HG03025 (cell line): Measurements from ENCODE around the gene SHC4.
"Not testable (repeated sequence)": the region's sequence is repeated elsewhere in the genome, so short reads cannot be mapped to it uniquely, and the experiment has no call there.

ENCODE experiments used
- ATAC-seq: cut with Tn5 transposase; IDR thresholded peaks from one replicate; pipeline ENCODE4 v1.9.1; 2021; ENCODE audit warnings: mild to moderate bottlenecking, moderate library complexity; ENCODE audit not compliant: unreplicated experiment, low FRiP score

The SHC4 gene

GRCh38 chr15:48963524-48964113 lies at the start of gene SHC4:
Gene SHC4, minus strand, starts transcription at chr15:48963919. Its CDS starts 904 bp downstream, at chr15:48963015.
- no peak for ATAC-seq

- ATAC-seq = no peak
These were observed 35.6 kb upstream of the SHC4 start for GRCh38 chr15:48999314-48999713.

- no peak for ATAC-seq
These were observed 32.6 kb upstream of the SHC4 start for GRCh38 chr15:48996276-48996675.

GRCh38 chr15:48993380-48993779 lies 29.7 kb upstream of the SHC4 start:
- no peak for ATAC-seq

- peak; percentile 74 for ATAC-seq
These were observed 28.8 kb upstream of the SHC4 start for GRCh38 chr15:48992545-48992944.

- no peak for ATAC-seq
These were observed 28.4 kb upstream of the SHC4 start for GRCh38 chr15:48992096-48992495.

- ATAC-seq = no peak
These were observed 25.5 kb upstream of the SHC4 start for GRCh38 chr15:48989170-48989569.

- no peak for ATAC-seq
These were observed 23.4 kb upstream of the SHC4 start for GRCh38 chr15:48987142-48987541.

- ATAC-seq = no peak
These were observed 22.5 kb upstream of the SHC4 start for GRCh38 chr15:48986240-48986639.

GRCh38 chr15:48985516-48985915 lies 21.8 kb upstream of the SHC4 start:
- no peak for ATAC-seq

GRCh38 chr15:48984811-48985352 lies 21.2 kb upstream of the SHC4 start:
- no peak for ATAC-seq

GRCh38 chr15:48984021-48984710 lies 20.4 kb upstream of the SHC4 start:
- no peak for ATAC-seq

GRCh38 chr15:48983300-48983699 lies 19.6 kb upstream of the SHC4 start:
- ATAC-seq = no peak

GRCh38 chr15:48981941-48982340 lies 18.2 kb upstream of the SHC4 start:
- no peak for ATAC-seq

- ATAC-seq = no peak
These were observed 14.9 kb upstream of the SHC4 start for GRCh38 chr15:48978638-48979037.

- no peak for ATAC-seq
These were observed 12.8 kb upstream of the SHC4 start for GRCh38 chr15:48976444-48977088.

- ATAC-seq = peak; percentile 91
These were observed 12.0 kb upstream of the SHC4 start for GRCh38 chr15:48975472-48976419.

- ATAC-seq = no peak
These were observed 11.2 kb upstream of the SHC4 start for GRCh38 chr15:48974882-48975281.

GRCh38 chr15:48972750-48973503 lies 9.2 kb upstream of the SHC4 start:
- no peak for ATAC-seq

GRCh38 chr15:48970926-48971325 lies 7.2 kb upstream of the SHC4 start:
- ATAC-seq = not testable (repeated sequence)
